Mucosa of descending colon (tissue), 3 donors: Measurements from ENCODE around the gene DOCK1. TPM values are rescaled to one million over a fixed set of nuclear protein-coding genes. Genes with fewer than 3 reads are reported as not detected.

Experiments
- ATAC-seq: fragments of 200-7000 bp; cut with Tn5 transposase; one replicate; pipeline ENCODE4 v1.9.1; 2020; ENCODE audit warnings: mild to moderate bottlenecking, moderate library complexity
- DNase-seq, 3 donors: peaks; one replicate each; pipeline ENCODE4 v3.0.0-alpha.2; 2020
- H3K36me3 ChIP-seq: fragments of 200-600 bp; one replicate; pipeline ENCODE4 v1.8.0; 2021; ENCODE audit warnings: low read depth, mild to moderate bottlenecking
- H3K4me1 ChIP-seq: fragments of 200-600 bp; one replicate; pipeline ENCODE4 v1.8.0; 2021; ENCODE audit warnings: low read depth, mild to moderate bottlenecking
- H3K4me3 ChIP-seq: fragments of 200-600 bp; one replicate; pipeline ENCODE4 v1.8.0; 2021; ENCODE audit warnings: mild to moderate bottlenecking
- H3K9me3 ChIP-seq: fragments of 200-600 bp; one replicate; pipeline ENCODE4 v1.8.0; 2021; ENCODE audit warnings: mild to moderate bottlenecking
- intact Hi-C, 2 donors: fragments of 100-400 bp; cut with DNase I in 1 of 2; cut with micrococcal nuclease in 1 of 2; formaldehyde crosslinking; loops; one replicate each; pipeline versions ENCODE4 v1.11.0 to v1.11.1; 2022; cut with DNase I, micrococcal nuclease
- total RNA-seq, 3 donors: library from RNA; stranded (reverse); fragmentation: NEBNext Ultra II Directional in 2 of 3; extraction: Animal tissue kit (Norgen Biotek cat#: 25700) in 2 of 3; gene quantifications; one replicate each; pipeline versions ENCODE4 v1.2.1 to v1.2.4, GENCODE V29; 2021 to 2023
- TF ChIP-seq, protein P1 (sequence below): fragments of 200-600 bp; IDR thresholded peaks from one replicate; pipeline ENCODE4 v1.8.0; 2022; ENCODE audit warnings: antibody characterized with exemption, mild to moderate bottlenecking
- donor health status: DM: no; HTN: no; CAD: no; lungs with moderate emphysema.
- donor health status: DM: no; HTN: no; CAD: no.
- donor health status: DM: no; HTN: yes; CAD: no.

DOCK1 gene
- total RNA-seq, 3 donors from 2014 or later: 56.5 to 103 (median 74.1) TPM

DNA sequence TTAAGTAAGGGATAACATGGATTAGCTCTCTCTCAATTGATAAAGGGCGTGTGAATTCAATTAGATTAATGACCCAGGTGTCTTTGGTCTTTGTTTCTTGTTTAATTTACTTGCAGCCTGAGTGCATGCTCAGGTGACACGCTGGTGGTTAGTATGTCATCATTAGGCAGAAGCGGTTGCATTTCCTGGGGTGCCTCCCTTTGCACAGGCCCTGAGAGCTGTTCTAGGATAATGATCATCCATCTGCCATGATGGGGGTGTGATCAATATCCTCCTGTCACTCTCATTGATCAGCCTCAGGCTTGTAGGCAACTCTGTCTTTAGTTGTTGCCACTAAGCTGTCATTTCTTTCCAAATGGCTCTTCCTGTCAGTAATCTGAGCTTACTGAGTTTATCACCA is 544.3 kb downstream of the DOCK1 start:
- Histone ChIP-seq H3K4me1 (no peaks in the 10 kb centered on the region), H3K9me3 (no peaks in the 10 kb centered on the region), H3K36me3 (no peaks in the 10 kb centered on the region), H3K4me3 (no peak overlapping the region)
- DNase-seq: no peak
- TF ChIP-seq, protein P1, sequence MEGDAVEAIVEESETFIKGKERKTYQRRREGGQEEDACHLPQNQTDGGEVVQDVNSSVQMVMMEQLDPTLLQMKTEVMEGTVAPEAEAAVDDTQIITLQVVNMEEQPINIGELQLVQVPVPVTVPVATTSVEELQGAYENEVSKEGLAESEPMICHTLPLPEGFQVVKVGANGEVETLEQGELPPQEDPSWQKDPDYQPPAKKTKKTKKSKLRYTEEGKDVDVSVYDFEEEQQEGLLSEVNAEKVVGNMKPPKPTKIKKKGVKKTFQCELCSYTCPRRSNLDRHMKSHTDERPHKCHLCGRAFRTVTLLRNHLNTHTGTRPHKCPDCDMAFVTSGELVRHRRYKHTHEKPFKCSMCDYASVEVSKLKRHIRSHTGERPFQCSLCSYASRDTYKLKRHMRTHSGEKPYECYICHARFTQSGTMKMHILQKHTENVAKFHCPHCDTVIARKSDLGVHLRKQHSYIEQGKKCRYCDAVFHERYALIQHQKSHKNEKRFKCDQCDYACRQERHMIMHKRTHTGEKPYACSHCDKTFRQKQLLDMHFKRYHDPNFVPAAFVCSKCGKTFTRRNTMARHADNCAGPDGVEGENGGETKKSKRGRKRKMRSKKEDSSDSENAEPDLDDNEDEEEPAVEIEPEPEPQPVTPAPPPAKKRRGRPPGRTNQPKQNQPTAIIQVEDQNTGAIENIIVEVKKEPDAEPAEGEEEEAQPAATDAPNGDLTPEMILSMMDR: no peak
- no peak for ATAC-seq
- intact Hi-C loops: no loop called here

DNA sequence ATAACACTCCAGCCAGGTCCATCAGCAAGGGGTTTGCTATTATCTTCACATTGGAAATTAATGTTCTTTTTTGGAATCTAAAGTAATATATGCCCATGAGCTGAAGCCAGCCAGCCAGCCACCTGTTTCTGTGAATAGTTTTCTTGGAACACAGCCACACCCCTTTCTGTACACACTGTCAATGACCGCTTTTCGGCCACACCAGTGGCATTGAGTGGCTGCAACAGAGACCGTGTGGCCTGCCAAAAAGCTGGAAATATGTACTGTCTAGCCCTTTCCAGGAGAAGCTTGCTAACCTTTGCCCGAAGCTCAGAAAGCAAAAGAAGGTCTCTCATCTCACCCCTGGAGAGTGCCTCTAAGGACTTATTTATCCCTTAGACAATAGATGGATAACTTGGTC is 545.4 kb downstream of the DOCK1 start:
- intact Hi-C loops: no loop called here
- peak; percentile 62 for ATAC-seq
- Histone ChIP-seq H3K4me1 (no peaks in the 10 kb centered on the region), H3K4me3 (no peak overlapping the region), H3K36me3 (no peaks in the 10 kb centered on the region), H3K9me3 (no peaks in the 10 kb centered on the region)
- DNase-seq: peak in 1 of 3 donors; percentile 10
- TF ChIP-seq, protein P1: no peak

DNA sequence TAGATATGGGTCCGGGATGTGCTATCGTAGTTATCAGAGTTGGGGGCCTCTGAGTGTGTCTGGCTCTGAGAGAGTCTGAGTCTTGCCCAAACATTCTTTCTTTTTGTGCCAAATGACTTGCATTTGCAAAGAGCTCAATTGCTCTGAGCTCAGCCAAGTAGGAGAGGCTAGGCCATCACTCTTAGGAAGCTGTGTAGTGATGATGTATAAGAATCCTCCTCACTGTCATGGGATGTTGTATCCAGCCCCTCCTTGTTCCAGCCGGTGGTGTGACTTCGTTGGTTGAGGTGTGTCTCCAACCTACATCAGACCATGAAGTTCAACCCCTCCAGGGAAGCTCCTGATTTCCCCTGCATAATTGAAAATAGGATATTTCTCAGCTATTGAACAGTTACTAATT is 546.4 kb downstream of the DOCK1 start:
- H3K4me3 ChIP-seq: no peak overlapping the region
- H3K36me3 ChIP-seq: no peaks in the 10 kb centered on the region
- ATAC-seq (no peak), DNase-seq (no peak)
- H3K9me3 ChIP-seq: no peaks in the 10 kb centered on the region
- intact Hi-C loops: no loop called here
- no peaks in the 10 kb centered on the region for H3K4me1 ChIP-seq
- TF ChIP-seq, protein P1: no peak

DNA sequence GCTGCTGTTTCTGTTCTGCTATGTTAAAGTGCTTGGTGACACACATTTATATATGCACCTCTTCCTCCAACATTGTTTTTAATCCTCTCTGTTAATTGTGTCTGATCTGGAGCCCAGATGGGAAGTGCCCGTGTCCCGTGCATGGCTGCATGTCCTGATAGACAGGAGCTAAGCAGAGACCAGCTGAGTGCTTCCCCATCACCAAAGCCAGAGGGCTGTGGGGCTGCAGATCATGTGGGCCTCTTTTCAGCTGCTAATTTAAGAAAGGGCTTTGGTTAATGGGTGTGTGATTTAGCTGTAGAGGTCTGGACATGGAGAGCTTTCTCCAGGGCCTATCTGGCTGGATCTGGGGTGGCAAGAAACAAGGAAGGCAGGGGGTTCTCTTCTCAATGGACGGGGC is 547.3 kb downstream of the DOCK1 start:
- TF ChIP-seq, protein P1: no peak
- no peak for ATAC-seq
- no peaks in the 10 kb centered on the region for H3K36me3 ChIP-seq

DNA sequence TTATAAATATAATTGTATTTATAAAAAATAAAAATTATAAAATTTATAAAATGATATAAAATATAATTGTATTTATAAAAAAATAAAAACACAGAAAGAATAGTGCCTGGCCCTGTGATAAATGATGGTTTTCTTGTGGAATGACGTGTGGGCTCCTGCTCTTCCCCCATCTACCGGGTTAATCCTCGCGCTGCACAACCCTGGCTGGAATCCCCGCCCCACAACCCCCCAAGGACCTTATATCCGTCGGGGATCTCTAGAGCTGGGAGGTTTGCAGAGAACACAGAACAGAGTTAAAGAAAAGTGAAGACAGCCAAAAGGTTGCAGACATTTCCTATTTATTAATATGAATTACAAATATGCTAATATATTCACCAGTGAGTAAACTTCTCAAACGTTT is 548.5 kb downstream of the DOCK1 start:
- intact Hi-C loops: no loop called here
- TF ChIP-seq, protein P1: no peak
- Histone ChIP-seq H3K4me3 (no peak overlapping the region), H3K36me3 (no peaks in the 10 kb centered on the region), H3K9me3 (no peaks in the 10 kb centered on the region), H3K4me1 (no peaks in the 10 kb centered on the region)
- ATAC-seq: no peak
- DNase-seq: no peak

More for the DNA sequence above, 547.3 kb downstream of the DOCK1 start:
- intact Hi-C loops: no loop called here
- no peak for DNase-seq
- Histone ChIP-seq H3K4me3 (no peak overlapping the region), H3K9me3 (no peaks in the 10 kb centered on the region), H3K4me1 (no peaks in the 10 kb centered on the region)

DNA sequence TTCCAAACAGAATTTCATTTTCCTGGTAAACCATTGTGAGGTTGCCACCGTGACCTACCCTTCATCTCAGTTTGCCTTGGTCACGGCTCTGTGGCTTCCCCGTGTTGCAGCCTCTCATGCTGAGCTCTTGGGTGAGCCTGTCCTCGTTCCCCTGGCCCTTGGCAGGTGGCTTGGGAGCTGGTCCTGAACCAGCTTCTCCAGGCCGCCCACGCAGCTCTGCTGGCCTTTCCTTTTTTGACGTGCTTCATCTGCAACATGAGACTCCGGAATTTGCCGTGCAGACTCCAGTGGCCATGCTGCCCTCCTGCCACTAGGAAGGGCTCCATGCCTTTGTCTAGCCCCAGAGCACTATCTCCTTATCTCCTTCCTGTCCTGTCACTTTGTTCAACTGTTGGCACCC is 550.9 kb downstream of the DOCK1 start:
- TF ChIP-seq, protein P1: no peak
- Histone ChIP-seq H3K9me3 (no peaks in the 10 kb centered on the region), H3K4me1 (no peaks in the 10 kb centered on the region), H3K36me3 (no peaks in the 10 kb centered on the region), H3K4me3 (no peak overlapping the region)
- no peak for DNase-seq
- ATAC-seq: no peak
- intact Hi-C loops: no loop called here
